Fibroblast of mammary gland (primary cell): ENCODE measurements around the gene SOX10.
"Not testable (repeated sequence)": the region's sequence is repeated elsewhere in the genome, so short reads cannot be mapped to it uniquely, and the experiment has no call there.

Experiments
- DNase-seq: peaks from one replicate; pipeline ENCODE4 v3.0.0-alpha.2; 2010; ENCODE audit warnings: low read depth
- H3K4me3 ChIP-seq: 2 replicates; pipeline ENCODE4 v1.5.1; 2011; ENCODE audit warnings: low read depth, mild to moderate bottlenecking, low read length, moderate library complexity; ENCODE audit not compliant: control insufficient read depth
- CTCF ChIP-seq: conservative IDR thresholded peaks from 2 replicates; pipeline ENCODE4 v1.5.1; 2011; ENCODE audit warnings: low read depth, low read length, inconsistent platforms; ENCODE audit not compliant: control insufficient read depth, insufficient read depth

Gene SOX10

GRCh38 chr22:37959231-37959825 is 25.0 kb downstream of the SOX10 start:
- no peak for DNase-seq
- no peak overlapping the region for H3K4me3 ChIP-seq
- no peak for TF ChIP-seq CTCF

DNA sequence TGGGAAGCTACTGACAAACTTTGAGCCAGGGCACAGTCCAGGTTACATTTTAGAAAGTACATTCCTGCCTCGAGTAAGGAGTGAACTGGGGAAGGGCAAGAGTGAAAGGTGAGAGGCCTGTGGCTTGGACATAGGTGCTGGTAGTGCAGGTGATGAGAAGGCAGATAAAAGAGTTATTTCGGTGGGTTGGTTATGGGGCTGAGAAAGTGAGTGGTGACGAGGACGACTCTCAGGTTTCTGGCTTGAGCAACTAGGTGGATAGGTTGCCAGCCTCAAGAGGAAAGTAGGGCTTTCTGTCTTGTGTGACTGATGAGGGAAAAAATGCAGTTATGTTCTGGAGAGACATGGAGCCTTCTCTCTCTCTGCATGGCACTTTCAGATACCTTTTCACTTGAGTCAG is 27.1 kb downstream of the SOX10 start:
- no peak overlapping the region for H3K4me3 ChIP-seq
- no peak for DNase-seq
- no peak for TF ChIP-seq CTCF

- DNase-seq, H3K4me3 ChIP-seq: not testable (repeated sequence)
These were observed 28.4 kb downstream of the SOX10 start for GRCh38 chr22:37955825-37956397.

GRCh38 chr22:37954686-37955085 is 29.7 kb downstream of the SOX10 start:
- peak overlapping the region; percentile 97 for H3K4me3 ChIP-seq
- TF ChIP-seq CTCF = no peak
- DNase-seq = no peak

- DNase-seq = peak; percentile 92
- no peak for TF ChIP-seq CTCF
- H3K4me3 ChIP-seq = peak within 1 kb of the TSS; percentile 97
These were observed 30.7 kb downstream of the SOX10 start, which contains the start of the genes C22orf23 and POLR2F for GRCh38 chr22:37953437-37954179. C22orf23 (minus strand) TSS chr22:37953601; CDS start chr22:37953149, 452 bp downstream. POLR2F (plus strand) TSS chr22:37953699; CDS start chr22:37953788, 89 bp downstream.

DNA sequence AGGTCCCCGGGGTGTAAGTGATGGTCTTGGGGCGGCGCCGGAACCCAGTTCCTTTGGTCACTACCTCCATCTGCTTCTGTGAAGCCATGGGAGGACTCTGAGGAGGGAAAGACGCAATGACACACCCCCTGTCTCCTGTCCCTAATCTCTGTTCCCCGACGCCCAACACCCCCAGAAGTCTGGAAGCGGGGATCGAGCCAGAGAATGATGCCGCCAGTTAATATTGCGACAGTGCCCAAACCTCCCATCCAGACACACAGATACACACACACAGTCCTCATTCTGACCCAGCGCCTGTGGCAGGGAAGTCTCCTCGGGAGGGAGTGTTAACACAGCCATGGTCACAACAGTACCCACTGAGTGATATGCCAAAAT is 31.3 kb downstream of the SOX10 start:
- no peak for DNase-seq
- no peak for TF ChIP-seq CTCF

DNA sequence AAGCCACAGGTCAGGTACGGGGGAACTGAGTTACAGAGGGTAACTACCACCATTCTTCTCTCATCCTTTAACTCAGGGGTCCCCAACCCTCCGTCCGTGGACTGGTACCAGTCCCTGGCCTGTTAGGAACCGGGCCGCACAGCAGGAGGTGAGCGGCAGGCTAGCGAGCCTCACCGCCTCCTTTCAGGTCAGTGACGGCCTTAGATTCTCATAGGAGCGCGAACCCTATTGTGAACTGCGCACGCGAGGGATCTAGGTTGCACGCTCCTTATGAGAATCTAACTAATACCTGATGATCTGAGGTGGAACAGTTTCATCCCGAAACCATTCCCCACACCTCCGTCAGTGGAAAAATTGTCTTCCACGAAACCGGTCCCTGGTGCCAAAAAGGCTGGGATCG is 31.7 kb downstream of the SOX10 start:
- DNase-seq = not testable (repeated sequence)
- H3K4me3 ChIP-seq = peak overlapping the region; percentile 97

More for the DNA sequence above, 31.3 kb downstream of the SOX10 start:
- H3K4me3 ChIP-seq = peak overlapping the region; percentile 97

DNA sequence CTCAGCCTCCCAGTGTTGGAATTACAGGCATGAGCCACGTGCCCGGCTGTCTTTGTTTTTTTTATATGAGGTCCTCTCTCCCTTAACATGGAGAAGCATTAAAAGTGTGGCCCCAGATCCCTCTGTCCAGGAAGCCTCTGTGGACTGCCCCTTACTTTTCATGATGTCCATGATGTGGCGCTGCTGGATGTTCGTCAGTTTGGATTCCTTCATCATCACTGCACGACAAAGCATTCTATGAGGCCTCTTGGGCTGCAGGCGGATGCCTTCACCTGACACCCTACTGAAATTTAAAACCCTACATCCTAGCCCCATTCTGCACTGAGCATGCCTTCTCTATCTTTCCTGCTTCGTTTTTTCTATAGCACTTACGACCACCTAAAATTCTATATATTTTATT is 33.0 kb downstream of the SOX10 start:
- no peak for TF ChIP-seq CTCF
- no peak overlapping the region for H3K4me3 ChIP-seq

GRCh38 chr22:37947142-37947795 is 37.1 kb downstream of the SOX10 start:
- H3K4me3 ChIP-seq = not testable (repeated sequence)

More for the DNA sequence above, 33.0 kb downstream of the SOX10 start:
- peak; percentile 25 for DNase-seq

GRCh38 chr22:37944423-37944822 is 39.9 kb downstream of the SOX10 start:
- H3K4me3 ChIP-seq, DNase-seq: not testable (repeated sequence)

More at GRCh38 chr22:37947142-37947795, 37.1 kb downstream of the SOX10 start:
- not testable (repeated sequence) for DNase-seq
